HEK293 (cell line): ENCODE measurements around the gene SPECC1.

ENCODE experiments used
- CTCF ChIA-PET: fragments of 350-600 bp; formaldehyde crosslinking; extraction: SDS; loops from one replicate; lab custom pipeline; 2021; ENCODE audit warnings: antibody characterized with exemption; lab: Yijun Ruan, JAX
- POLR2A ChIA-PET: fragments of 300-600 bp; formaldehyde crosslinking; extraction: SDS; loops from one replicate; lab custom pipeline; 2020; ENCODE audit warnings: antibody characterized with exemption, inconsistent platforms; lab: Yijun Ruan, JAX
- H3K27ac ChIP-seq: fragments of 200-500 bp; sonication (Bioruptor generic); 2 replicates; pipeline ENCODE4 v1.5.1; 2014; ENCODE audit warnings: low read depth, low read length, control low read depth, inconsistent platforms; ENCODE audit errors: extremely low read depth
- H3K36me3 ChIP-seq, 2 experiments: fragments of 200-500 bp in 1 of 2; sonication (Bioruptor generic) in 1 of 2; 1 replicate in 1 of 2; 2 replicates in 1 of 2; pipeline ENCODE4 v1.5.1; 2014 to 2017; ENCODE audit warnings: inconsistent platforms in 2 of 2, low read length in 2 of 2; ENCODE audit not compliant: control insufficient read depth in 2 of 2, insufficient read depth in 1 of 2
- H3K4me1 ChIP-seq: fragments of 200-500 bp; sonication (Bioruptor generic); 2 replicates; pipeline ENCODE4 v1.5.1; 2014; ENCODE audit warnings: mild to moderate bottlenecking, low read length, inconsistent platforms; ENCODE audit not compliant: control insufficient read depth, insufficient read depth
- H3K4me3 ChIP-seq: 2 replicates; pipeline ENCODE4 v1.5.1; 2011; ENCODE audit warnings: low read depth, mild to moderate bottlenecking, control low read depth, low read length, moderate library complexity
- H3K9me3 ChIP-seq: fragments of 200-500 bp; sonication (Bioruptor generic); 2 replicates; pipeline ENCODE4 v1.5.1; 2014; ENCODE audit warnings: low read depth, low read length, inconsistent platforms; ENCODE audit not compliant: control insufficient read depth, insufficient read depth
- FEZF1 ChIP-seq: fragments of 450-650 bp; formaldehyde crosslinking; IDR thresholded peaks from 2 replicates; pipeline ENCODE4 v1.5.1; 2016; ENCODE audit warnings: missing biosample characterization, missing genetic modification characterization
- KLF10 ChIP-seq: fragments of 450-650 bp; IDR thresholded peaks from 2 replicates; pipeline ENCODE4 v1.5.1; 2018; ENCODE audit warnings: missing biosample characterization, mild to moderate bottlenecking, missing genetic modification characterization
- KLF7 ChIP-seq: fragments of 450-650 bp; formaldehyde crosslinking; IDR thresholded peaks from 2 replicates; pipeline ENCODE4 v1.5.1; 2016; ENCODE audit warnings: missing biosample characterization, missing genetic modification characterization, borderline replicate concordance
- KLF8 ChIP-seq: fragments of 450-650 bp; formaldehyde crosslinking; IDR thresholded peaks from 2 replicates; pipeline ENCODE4 v1.5.1; 2016; ENCODE audit warnings: missing biosample characterization, missing genetic modification characterization
- PRDM10 ChIP-seq: fragments of 450-650 bp; formaldehyde crosslinking; IDR thresholded peaks from 2 replicates; pipeline ENCODE4 v1.5.1; 2016; ENCODE audit warnings: missing biosample characterization, missing genetic modification characterization
- REST ChIP-seq: fragments of 450-650 bp; formaldehyde crosslinking; IDR thresholded peaks from 2 replicates; pipeline ENCODE4 v1.5.1; 2016; ENCODE audit warnings: missing biosample characterization, missing genetic modification characterization
- SALL2 ChIP-seq: fragments of 450-650 bp; formaldehyde crosslinking; IDR thresholded peaks from 2 replicates; pipeline ENCODE4 v1.5.0; 2017; ENCODE audit warnings: missing biosample characterization, mild to moderate bottlenecking, missing genetic modification characterization, borderline replicate concordance
- TCF7L2 ChIP-seq: IDR thresholded peaks from 2 replicates; pipeline ENCODE4 v1.6.1; 2011; ENCODE audit warnings: low read depth, mild to moderate bottlenecking, inconsistent platforms, low read length, moderate library complexity, borderline replicate concordance
- YY1 ChIP-seq: fragments of 450-650 bp; formaldehyde crosslinking; IDR thresholded peaks from 2 replicates; pipeline ENCODE4 v1.5.1; 2018; ENCODE audit warnings: missing biosample characterization, missing genetic modification characterization
- ZBTB44 ChIP-seq: fragments of 450-650 bp; IDR thresholded peaks from 2 replicates; pipeline ENCODE4 v1.5.1; 2018; ENCODE audit warnings: missing biosample characterization, mild to moderate bottlenecking, missing genetic modification characterization
- ZEB2 ChIP-seq: fragments of 450-650 bp; formaldehyde crosslinking; IDR thresholded peaks from 2 replicates; pipeline ENCODE4 v1.5.1; 2016; ENCODE audit warnings: missing biosample characterization, missing genetic modification characterization
- ZNF10 ChIP-seq: fragments of 450-650 bp; formaldehyde crosslinking; IDR thresholded peaks from 2 replicates; pipeline ENCODE4 v1.5.1; 2017; ENCODE audit warnings: missing biosample characterization, missing genetic modification characterization
- ZNF114 ChIP-seq: fragments of 450-650 bp; formaldehyde crosslinking; IDR thresholded peaks from 2 replicates; pipeline ENCODE4 v1.5.0; 2017; ENCODE audit warnings: missing biosample characterization, missing genetic modification characterization
- ZNF132 ChIP-seq: fragments of 450-650 bp; formaldehyde crosslinking; IDR thresholded peaks from 2 replicates; pipeline ENCODE4 v1.5.1; 2017; ENCODE audit warnings: missing biosample characterization, missing genetic modification characterization, borderline replicate concordance
- ZNF146 ChIP-seq: fragments of 450-650 bp; formaldehyde crosslinking; IDR thresholded peaks from 2 replicates; pipeline ENCODE4 v1.5.1; 2016; ENCODE audit warnings: missing biosample characterization, missing genetic modification characterization
- ZNF148 ChIP-seq: fragments of 450-650 bp; formaldehyde crosslinking; IDR thresholded peaks from 2 replicates; pipeline ENCODE4 v1.5.0; 2017; ENCODE audit warnings: missing biosample characterization, missing genetic modification characterization, borderline replicate concordance
- ZNF366 ChIP-seq: fragments of 450-650 bp; formaldehyde crosslinking; conservative IDR thresholded peaks from 2 replicates; pipeline ENCODE4 v1.5.1; 2016; ENCODE audit warnings: missing biosample characterization, missing genetic modification characterization
- ZNF548 ChIP-seq: fragments of 450-650 bp; formaldehyde crosslinking; IDR thresholded peaks from 2 replicates; pipeline ENCODE4 v1.5.1; 2016; ENCODE audit warnings: missing biosample characterization, missing genetic modification characterization
- ZNF585B ChIP-seq: fragments of 450-650 bp; formaldehyde crosslinking; IDR thresholded peaks from 2 replicates; pipeline ENCODE4 v1.5.1; 2016; ENCODE audit warnings: missing biosample characterization, missing genetic modification characterization
- ZNF621 ChIP-seq: fragments of 450-650 bp; formaldehyde crosslinking; IDR thresholded peaks from 2 replicates; pipeline ENCODE4 v1.5.1; 2017; ENCODE audit warnings: missing biosample characterization, missing genetic modification characterization
- ZNF629 ChIP-seq: fragments of 450-650 bp; formaldehyde crosslinking; IDR thresholded peaks from 2 replicates; pipeline ENCODE4 v1.5.1; 2017; ENCODE audit warnings: missing biosample characterization, missing genetic modification characterization
- ZNF701 ChIP-seq: fragments of 450-650 bp; formaldehyde crosslinking; IDR thresholded peaks from 2 replicates; pipeline ENCODE4 v1.5.1; 2016; ENCODE audit warnings: missing biosample characterization, missing genetic modification characterization
- ZNF768 ChIP-seq: fragments of 450-650 bp; formaldehyde crosslinking; IDR thresholded peaks from 2 replicates; pipeline ENCODE4 v1.5.1; 2018; ENCODE audit warnings: missing biosample characterization, mild to moderate bottlenecking, missing genetic modification characterization
- ZNF776 ChIP-seq: fragments of 450-650 bp; formaldehyde crosslinking; IDR thresholded peaks from 2 replicates; pipeline ENCODE4 v1.5.0; 2017; ENCODE audit warnings: missing biosample characterization, missing genetic modification characterization, borderline replicate concordance

SPECC1 gene

GRCh38 chr17:20066253-20066652 lies 57.1 kb downstream of the SPECC1 start (continued):
- TF ChIP-seq ZNF148, result no peak
- no peak for TF ChIP-seq FEZF1 (tag by site-specific recombination)
- TF ChIP-seq TCF7L2, result no peak
- TF ChIP-seq ZNF701 (tag by site-specific recombination), result no peak
- no peak for TF ChIP-seq ZNF114 (tag by site-specific recombination)
- no peak for TF ChIP-seq ZEB2 (tag by site-specific recombination)
- no peak for TF ChIP-seq ZNF146
- no peak for TF ChIP-seq ZNF776 (tag by site-specific recombination)
- no peak for TF ChIP-seq ZNF366 (tag by site-specific recombination)
- no peak for TF ChIP-seq ZNF548
- TF ChIP-seq YY1 (tag by site-specific recombination), result no peak
- TF ChIP-seq ZNF621 (tag by site-specific recombination), result no peak
- no peak for TF ChIP-seq PRDM10 (tag by site-specific recombination)

- H3K27ac ChIP-seq, result no peak overlapping the region
- peaks cover 0 to 3% of the 10 kb centered on the region in 2 experiments; a peak in 1 of 3 replicates for H3K36me3 ChIP-seq
- no peak overlapping the region for H3K4me3 ChIP-seq
- CTCF ChIA-PET, result interaction anchor here (0.6 to 0.7 kb wide), 2 partner anchors 52 to 92 kb away, joined by 3 to 4 read pairs; no protein-coding TSS in a partner anchor
- peaks cover 20% of the 10 kb centered on the region for H3K4me1 ChIP-seq
- H3K9me3 ChIP-seq, result no peaks in the 10 kb centered on the region
- POLR2A ChIA-PET, result no interaction called here
- TF ChIP-seq ZBTB44 (tag by site-specific recombination) (no peak), KLF10 (tag by site-specific recombination) (no peak), ZNF585B (tag by site-specific recombination) (no peak), ZNF132 (no peak), KLF7 (no peak), SALL2 (no peak), ZNF768 (no peak), REST (no peak), KLF8 (tag by site-specific recombination) (no peak), ZNF629 (tag by site-specific recombination) (no peak), ZNF10 (tag by site-specific recombination) (no peak)
Measured at GRCh38 chr17:20067711-20068110, 58.6 kb downstream of the SPECC1 start.
